PC-3 (cell line): ENCODE data around the gene NR2C2AP. TPM values are rescaled to one million over a fixed set of nuclear protein-coding genes. Genes with fewer than 3 reads are reported as not detected.

Source experiments
- ATAC-seq: fragments of 200-7000 bp; cut with Tn5 transposase; 2 replicates; pipeline ENCODE4 v1.9.1; 2020; ENCODE audit warnings: mild to moderate bottlenecking, moderate library complexity
- BruUV-seq: library from RNA; stranded (reverse); fragments of 400-500 nt; replicated peaks from 2 replicates; lab custom pipeline; 2021; lab: Mats Ljungman, UMichigan
- CTCF ChIA-PET: fragments of 300-600 bp; sonication (Branson Sonifier 250); formaldehyde crosslinking; loops from one replicate; lab custom pipeline; 2022; ENCODE audit warnings: antibody characterized with exemption; lab: Charles Lee
- POLR2A ChIA-PET: fragments of 300-600 bp; sonication (Branson Sonifier 250); formaldehyde crosslinking; loops from one replicate; lab custom pipeline; 2022; ENCODE audit warnings: antibody characterized with exemption; ENCODE audit not compliant: unreplicated experiment; lab: Charles Lee
- DNase-seq: peaks from one replicate; pipeline ENCODE4 v3.0.0-alpha.2; 2015
- H2AFZ ChIP-seq: fragments of 300-600 bp; sonication (generic); 2 replicates; pipeline ENCODE4 v1.6.0; 2016; ENCODE audit warnings: antibody characterized with exemption, low read length
- H3F3A ChIP-seq: fragments of 300-600 bp; sonication (generic); one replicate; pipeline ENCODE4 v1.6.0; 2017; ENCODE audit warnings: antibody characterized with exemption, low read length, control low read depth, mild to moderate bottlenecking; ENCODE audit not compliant: unreplicated experiment
- H3K27ac ChIP-seq: fragments of 300-600 bp; sonication (generic); 2 replicates; pipeline ENCODE4 v1.5.1; 2016; ENCODE audit warnings: mild to moderate bottlenecking, low read length
- H3K27me3 ChIP-seq: fragments of 300-600 bp; sonication (generic); 2 replicates; pipeline ENCODE4 v1.6.1; 2016; ENCODE audit warnings: low read length, mixed read lengths
- H3K36me3 ChIP-seq: fragments of 300-600 bp; sonication (generic); 2 replicates; pipeline ENCODE4 v1.6.1; 2016; ENCODE audit warnings: low read depth, mixed run types, low read length, mixed read lengths
- H3K4me1 ChIP-seq: fragments of 300-600 bp; sonication (generic); 2 replicates; pipeline ENCODE4 v1.5.1; 2016; ENCODE audit warnings: low read length; ENCODE audit not compliant: insufficient read depth
- H3K4me2 ChIP-seq: fragments of 300-600 bp; sonication (generic); 2 replicates; pipeline ENCODE4 v1.6.0; 2016; ENCODE audit warnings: low read length
- H3K4me3 ChIP-seq: fragments of 300-600 bp; sonication (generic); 2 replicates; pipeline ENCODE4 v1.5.1; 2016; ENCODE audit warnings: mild to moderate bottlenecking, low read length, mixed read lengths
- H3K79me2 ChIP-seq: fragments of 300-600 bp; sonication (generic); 2 replicates; pipeline ENCODE4 v1.6.1; 2017; ENCODE audit warnings: low read length, mixed read lengths
- H3K9ac ChIP-seq: fragments of 300-600 bp; sonication (generic); 2 replicates; pipeline ENCODE4 v1.6.0; 2016; ENCODE audit warnings: mild to moderate bottlenecking, low read length
- H3K9me2 ChIP-seq: fragments of 300-600 bp; sonication (generic); replicated peaks from 2 replicates; pipeline ENCODE4 v1.6.1; 2016; ENCODE audit warnings: mixed run types, low read length, mixed read lengths
- H3K9me3 ChIP-seq: fragments of 300-600 bp; sonication (generic); 2 replicates; pipeline ENCODE4 v1.6.1; 2016; ENCODE audit warnings: low read length, mixed read lengths
- H4K20me1 ChIP-seq: fragments of 300-600 bp; sonication (generic); 2 replicates; pipeline ENCODE4 v1.6.1; 2016; ENCODE audit warnings: low read length, mixed read lengths
- EZH2 ChIP-seq: fragments of 300-600 bp; sonication (generic); IDR thresholded peaks from one replicate; pipeline ENCODE4 v1.6.1; 2017; ENCODE audit warnings: antibody characterized with exemption, mild to moderate bottlenecking, low read length; ENCODE audit not compliant: unreplicated experiment
- EZH2phosphoT487 ChIP-seq: fragments of 300-600 bp; sonication (generic); IDR thresholded peaks from 2 replicates; pipeline ENCODE4 v1.6.1; 2018; ENCODE audit warnings: mild to moderate bottlenecking, antibody characterized with exemption, low read length, borderline replicate concordance
- intact Hi-C: fragments of 100-400 bp; cut with micrococcal nuclease; formaldehyde crosslinking; loops from 2 replicates; pipeline ENCODE4 v1.9.0; 2023
- total RNA-seq: library from RNA; depleted of rRNA; stranded (reverse); fragments of >200 nt; gene quantifications from 2 replicates; pipeline ENCODE4 v1.2.3, GENCODE V29; 2014
- TF ChIP-seq, protein P1 (sequence below): fragments of 300-600 bp; sonication (generic); conservative IDR thresholded peaks from 2 replicates; pipeline ENCODE4 v1.5.1; 2017; ENCODE audit warnings: antibody characterized with exemption, low read depth, mild to moderate bottlenecking, low read length

The NR2C2AP gene
- total RNA-seq, 1 experiment from 2014 or later, result 39.3 TPM

DNA sequence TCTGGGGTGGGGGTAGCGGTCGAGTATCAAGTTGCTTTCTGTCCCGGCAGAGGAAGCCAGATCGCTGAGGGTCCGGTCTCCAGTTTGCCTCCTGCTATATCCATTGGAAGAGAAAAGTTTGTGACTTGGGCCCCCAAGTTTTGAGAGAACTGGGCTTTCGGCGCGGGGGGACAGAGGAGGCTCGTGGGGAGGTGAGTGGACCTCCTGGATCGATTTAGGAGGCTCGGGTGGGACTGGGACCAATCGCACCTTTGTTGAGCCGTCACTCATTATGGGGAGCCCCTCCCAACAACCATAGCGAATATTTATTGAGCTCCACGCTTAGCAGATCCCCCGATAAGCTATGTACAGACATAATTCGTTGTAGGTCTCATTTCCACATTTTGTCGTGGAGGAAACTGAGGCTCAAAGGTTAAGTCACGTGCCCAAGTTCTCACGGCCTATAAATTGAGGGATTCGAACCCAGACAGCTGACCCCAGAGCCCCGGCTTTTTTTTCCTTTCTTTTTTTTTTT lies 10.2 kb downstream of the NR2C2AP start:
- POLR2A ChIA-PET, result no interaction called here
- Histone ChIP-seq H3K9me2 (no peaks in the 10 kb centered on the region), H3K9me3 (no peaks in the 10 kb centered on the region), H3K9ac (peak overlapping the region; percentile 98), H4K20me1 (no peaks in the 10 kb centered on the region), H2AFZ (peak overlapping the region; percentile 96), H3K4me3 (peak overlapping the region; percentile 98), H3K36me3 (peaks cover 6% of the 10 kb centered on the region; the same call in 1 of the 2 replicates), H3K4me2 (peak overlapping the region; percentile 99), H3K79me2 (peaks cover 48% of the 10 kb centered on the region), H3F3A (no peaks in the 10 kb centered on the region), H3K27ac (no peak overlapping the region), H3K4me1 (peaks cover 3% of the 10 kb centered on the region; the same call in 1 of the 2 replicates), H3K27me3 (no peaks in the 10 kb centered on the region)
- ATAC-seq (peak; percentile 4), DNase-seq (no peak)
- TF ChIP-seq EZH2, result no peak
- no peak for TF ChIP-seq EZH2phosphoT487
- CTCF ChIA-PET, result interaction anchor here (0.6 kb wide), 1 partner anchor 25 kb away, joined by 9 read pairs; no protein-coding TSS in a partner anchor
- TSS peak; percentile 86 for BruUV-seq
- intact Hi-C loops, result loop anchor here (1.0 kb wide), 1 partner anchor 10 kb away; the partner anchor contains the start of gene NR2C2AP

DNA sequence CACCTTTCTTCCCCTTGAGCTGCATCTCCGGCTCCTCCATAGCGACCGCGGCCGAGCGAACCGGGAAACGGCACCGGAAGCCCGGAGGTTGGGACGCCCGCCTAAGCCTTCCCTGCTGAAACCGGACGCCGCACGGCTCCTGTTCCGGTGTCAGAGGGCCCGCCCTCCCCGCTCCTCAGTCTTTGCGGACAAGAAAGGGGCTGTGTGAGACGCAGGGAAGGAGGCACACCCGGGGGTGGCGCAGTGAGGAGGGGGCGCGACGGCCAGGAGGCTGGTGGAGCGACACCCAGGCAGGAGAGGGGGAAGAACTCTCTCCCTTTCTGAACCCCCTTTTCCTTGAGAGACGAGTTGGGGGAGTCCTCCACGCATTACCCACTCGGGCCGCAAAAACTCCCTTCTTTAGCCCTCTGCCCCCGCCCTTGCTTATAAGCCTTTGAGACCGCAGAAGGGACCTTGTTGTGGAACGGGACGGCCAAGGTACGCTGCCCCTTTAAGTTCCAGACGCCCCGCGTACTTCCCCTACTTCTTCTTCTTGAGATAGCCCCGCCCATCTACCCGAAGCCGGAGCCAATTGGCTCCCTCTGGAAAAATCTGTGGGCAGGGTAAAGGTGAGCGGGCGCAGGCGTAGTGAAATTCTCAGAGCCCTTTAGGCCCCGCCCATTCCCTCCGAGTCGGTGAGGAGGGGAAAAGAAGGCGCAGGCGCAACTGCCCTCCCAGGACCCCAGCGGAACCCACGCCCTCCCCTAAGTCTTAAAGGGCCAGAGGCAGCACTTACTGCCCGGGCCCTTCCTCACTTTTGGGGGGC lies 10.9 kb downstream of the NR2C2AP start, which contains the start of the genes BORCS8 and RFXANK:
Gene BORCS8, minus strand, starts transcription at position 75 of the 805 bp plus-strand sequence. Its CDS starts 35 bp downstream, at position 40.
Gene RFXANK, plus strand, starts transcription at position 181 of the 805 bp plus-strand sequence. CDS start 1,689 bp downstream, outside the sequence.
- Histone ChIP-seq H4K20me1 (no peaks in the 10 kb centered on the region), H3K27me3 (no peaks in the 10 kb centered on the region), H2AFZ (peak within 1 kb of the TSS; percentile 99), H3K4me2 (peak within 1 kb of the TSS; percentile 99), H3K4me3 (peak within 1 kb of the TSS; percentile 98), H3K36me3 (peaks cover 6% of the 10 kb centered on the region; the same call in 1 of the 2 replicates), H3K79me2 (peaks cover 48% of the 10 kb centered on the region), H3K9me2 (no peaks in the 10 kb centered on the region), H3K27ac (peak within 1 kb of the TSS; percentile 88), H3K4me1 (peaks cover 3% of the 10 kb centered on the region; the same call in 1 of the 2 replicates), H3F3A (no peaks in the 10 kb centered on the region), H3K9me3 (no peaks in the 10 kb centered on the region), H3K9ac (peak within 1 kb of the TSS; percentile 98)
- intact Hi-C loops, result loop anchor here (1.0 kb wide), 1 partner anchor 11 kb away; the partner anchor contains the start of gene NR2C2AP
- ATAC-seq (peak; percentile 95), DNase-seq (peak; percentile 99)
- TF ChIP-seq, protein P1, sequence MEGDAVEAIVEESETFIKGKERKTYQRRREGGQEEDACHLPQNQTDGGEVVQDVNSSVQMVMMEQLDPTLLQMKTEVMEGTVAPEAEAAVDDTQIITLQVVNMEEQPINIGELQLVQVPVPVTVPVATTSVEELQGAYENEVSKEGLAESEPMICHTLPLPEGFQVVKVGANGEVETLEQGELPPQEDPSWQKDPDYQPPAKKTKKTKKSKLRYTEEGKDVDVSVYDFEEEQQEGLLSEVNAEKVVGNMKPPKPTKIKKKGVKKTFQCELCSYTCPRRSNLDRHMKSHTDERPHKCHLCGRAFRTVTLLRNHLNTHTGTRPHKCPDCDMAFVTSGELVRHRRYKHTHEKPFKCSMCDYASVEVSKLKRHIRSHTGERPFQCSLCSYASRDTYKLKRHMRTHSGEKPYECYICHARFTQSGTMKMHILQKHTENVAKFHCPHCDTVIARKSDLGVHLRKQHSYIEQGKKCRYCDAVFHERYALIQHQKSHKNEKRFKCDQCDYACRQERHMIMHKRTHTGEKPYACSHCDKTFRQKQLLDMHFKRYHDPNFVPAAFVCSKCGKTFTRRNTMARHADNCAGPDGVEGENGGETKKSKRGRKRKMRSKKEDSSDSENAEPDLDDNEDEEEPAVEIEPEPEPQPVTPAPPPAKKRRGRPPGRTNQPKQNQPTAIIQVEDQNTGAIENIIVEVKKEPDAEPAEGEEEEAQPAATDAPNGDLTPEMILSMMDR, result no peak
- no peak for TF ChIP-seq EZH2phosphoT487
- TF ChIP-seq EZH2, result no peak
- BruUV-seq, result no TSS peak
- ChIA-PET POLR2A (no interaction called here), CTCF (interaction anchor here (0.6 kb wide), 1 partner anchor 25 kb away, joined by 9 read pairs; no protein-coding TSS in a partner anchor)

DNA sequence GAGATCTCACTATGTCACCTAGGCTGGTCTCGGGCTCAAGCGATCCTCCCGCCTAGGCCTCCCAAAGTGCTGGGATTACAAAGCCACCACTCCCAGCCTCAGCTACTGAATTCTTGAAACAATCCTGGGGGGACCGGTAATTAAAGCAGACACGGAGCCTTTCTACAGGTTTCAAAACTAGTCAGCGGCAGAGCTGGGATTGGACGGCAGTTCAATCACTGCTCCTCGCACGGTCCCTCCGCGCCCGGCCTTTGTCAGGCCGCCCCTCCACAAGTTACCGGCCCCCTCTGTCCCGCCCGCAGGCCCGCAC lies 11.5 kb downstream of the NR2C2AP start:
- DNase-seq, result no peak
- H3K27me3 ChIP-seq, result no peaks in the 10 kb centered on the region

More for the DNA sequence above, 11.5 kb downstream of the NR2C2AP start:
- ATAC-seq, result no peak
- intact Hi-C loops, result loop anchor here (1.0 kb wide), 1 partner anchor 12 kb away; the partner anchor contains the start of gene NR2C2AP
- BruUV-seq, result TSS peak; percentile 61
- Histone ChIP-seq H3K4me3 (peak overlapping the region; percentile 98), H3K4me1 (peaks cover 3% of the 10 kb centered on the region; the same call in 1 of the 2 replicates), H3K36me3 (peaks cover 2% of the 10 kb centered on the region), H3K9me3 (no peaks in the 10 kb centered on the region), H3K27ac (peak overlapping the region; percentile 88), H3K9me2 (no peaks in the 10 kb centered on the region), H3K79me2 (peaks cover 48% of the 10 kb centered on the region), H3F3A (no peaks in the 10 kb centered on the region), H2AFZ (peak overlapping the region; percentile 99), H3K4me2 (peak overlapping the region; percentile 99), H4K20me1 (no peaks in the 10 kb centered on the region), H3K9ac (peak overlapping the region; percentile 98)
- CTCF ChIA-PET, result no interaction called here
- TF ChIP-seq EZH2phosphoT487, result no peak
- no peak for TF ChIP-seq EZH2
- TF ChIP-seq, protein P1, result no peak
- POLR2A ChIA-PET, result no interaction called here
